ENCODE results near the gene RAB37. TPM values are rescaled to one million over a fixed set of nuclear protein-coding genes. Genes with fewer than 3 reads are reported as not detected.

The RAB37 gene
- total RNA-seq, 1 donor, result 0.36 TPM

DNA sequence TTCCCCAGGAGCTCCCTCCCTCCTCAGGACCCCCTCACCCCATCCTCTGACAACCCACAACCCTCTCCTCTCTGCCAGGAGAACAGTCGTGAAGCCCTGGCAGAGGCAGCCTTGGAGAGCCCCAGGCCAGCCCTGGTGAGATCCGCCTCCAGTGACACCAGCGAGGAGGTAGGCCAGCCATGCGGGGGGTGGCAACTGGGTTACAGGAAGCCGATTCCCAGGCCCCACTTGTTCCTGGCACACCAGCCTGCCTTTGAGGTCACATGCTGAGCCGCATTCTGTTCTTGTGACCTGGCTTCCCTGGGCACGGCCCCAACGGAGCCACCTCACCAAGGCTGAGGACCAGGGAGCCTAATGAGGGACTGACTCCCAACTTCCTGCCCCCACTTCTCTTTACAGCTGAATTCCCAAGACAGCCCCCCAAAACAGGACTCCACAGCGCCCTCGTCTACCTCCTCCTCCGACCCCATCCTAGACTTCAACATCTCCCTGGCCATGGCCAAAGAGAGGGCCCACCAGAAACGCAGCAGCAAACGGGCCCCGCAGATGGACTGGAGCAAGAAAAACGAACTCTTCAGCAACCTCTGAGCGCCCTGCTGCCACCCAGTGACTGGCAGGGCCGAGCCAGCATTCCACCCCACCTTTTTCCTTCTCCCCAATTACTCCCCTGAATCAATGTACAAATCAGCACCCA lies 31.2 kb downstream of the RAB37 start:
- Histone ChIP-seq H3K4me1 (ENCODE audit: insufficient read depth, low read length) (peaks cover 25% of the 10 kb centered on the region), H3K36me3 (ENCODE audit: insufficient read depth, low read length) (peaks cover 29% of the 10 kb centered on the region), H3K79me2 (ENCODE audit: insufficient read depth, low read length) (peaks cover 10% of the 10 kb centered on the region), H3K4me3 (ENCODE audit: insufficient read depth, low read length) (peak overlapping the region; percentile 25), H3K4me2 (ENCODE audit: insufficient read depth, low read length) (peak overlapping the region; percentile 43), H2AFZ (ENCODE audit: low read length) (peak overlapping the region; percentile 41), H3K9me3 (ENCODE audit: low read depth, low read length) (no peaks in the 10 kb centered on the region), H4K20me1 (ENCODE audit: insufficient read depth, low read length) (peaks cover 8% of the 10 kb centered on the region), H3K27me3 (ENCODE audit: insufficient read depth, low read length) (no peaks in the 10 kb centered on the region), H3K27ac (ENCODE audit: low read depth, low read length) (peak overlapping the region; percentile 72)
- DNase-seq (ENCODE audit: insufficient read length, low spot score, missing footprints), result peak; percentile 96
- TF ChIP-seq, protein P1, sequence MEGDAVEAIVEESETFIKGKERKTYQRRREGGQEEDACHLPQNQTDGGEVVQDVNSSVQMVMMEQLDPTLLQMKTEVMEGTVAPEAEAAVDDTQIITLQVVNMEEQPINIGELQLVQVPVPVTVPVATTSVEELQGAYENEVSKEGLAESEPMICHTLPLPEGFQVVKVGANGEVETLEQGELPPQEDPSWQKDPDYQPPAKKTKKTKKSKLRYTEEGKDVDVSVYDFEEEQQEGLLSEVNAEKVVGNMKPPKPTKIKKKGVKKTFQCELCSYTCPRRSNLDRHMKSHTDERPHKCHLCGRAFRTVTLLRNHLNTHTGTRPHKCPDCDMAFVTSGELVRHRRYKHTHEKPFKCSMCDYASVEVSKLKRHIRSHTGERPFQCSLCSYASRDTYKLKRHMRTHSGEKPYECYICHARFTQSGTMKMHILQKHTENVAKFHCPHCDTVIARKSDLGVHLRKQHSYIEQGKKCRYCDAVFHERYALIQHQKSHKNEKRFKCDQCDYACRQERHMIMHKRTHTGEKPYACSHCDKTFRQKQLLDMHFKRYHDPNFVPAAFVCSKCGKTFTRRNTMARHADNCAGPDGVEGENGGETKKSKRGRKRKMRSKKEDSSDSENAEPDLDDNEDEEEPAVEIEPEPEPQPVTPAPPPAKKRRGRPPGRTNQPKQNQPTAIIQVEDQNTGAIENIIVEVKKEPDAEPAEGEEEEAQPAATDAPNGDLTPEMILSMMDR (IDR thresholded peaks at IDR 0.05; ENCODE audit: extremely low read depth, low read depth, low read length), result peak; percentile 7

DNA sequence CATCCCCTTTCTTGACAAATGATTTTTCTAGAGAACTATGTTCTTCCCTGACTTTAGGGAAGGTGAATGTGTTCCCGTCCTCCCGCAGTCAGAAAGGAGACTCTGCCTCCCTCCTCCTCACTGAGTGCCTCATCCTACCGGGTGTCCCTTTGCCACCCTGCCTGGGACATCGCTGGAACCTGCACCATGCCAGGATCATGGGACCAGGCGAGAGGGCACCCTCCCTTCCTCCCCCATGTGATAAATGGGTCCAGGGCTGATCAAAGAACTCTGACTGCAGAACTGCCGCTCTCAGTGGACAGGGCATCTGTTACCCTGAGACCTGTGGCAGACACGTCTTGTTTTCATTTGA lies 31.7 kb downstream of the RAB37 start:
- Histone ChIP-seq H4K20me1 (ENCODE audit: insufficient read depth, low read length) (peaks cover 13% of the 10 kb centered on the region), H3K4me1 (ENCODE audit: insufficient read depth, low read length) (peaks cover 31% of the 10 kb centered on the region), H3K36me3 (ENCODE audit: insufficient read depth, low read length) (peaks cover 34% of the 10 kb centered on the region), H3K79me2 (ENCODE audit: insufficient read depth, low read length) (peaks cover 14% of the 10 kb centered on the region), H3K4me2 (ENCODE audit: insufficient read depth, low read length) (no peak overlapping the region), H3K4me3 (ENCODE audit: insufficient read depth, low read length) (no peak overlapping the region), H3K27ac (ENCODE audit: low read depth, low read length) (peak overlapping the region; percentile 72), H2AFZ (ENCODE audit: low read length) (no peak overlapping the region), H3K9me3 (ENCODE audit: low read depth, low read length) (no peaks in the 10 kb centered on the region), H3K27me3 (ENCODE audit: insufficient read depth, low read length) (no peaks in the 10 kb centered on the region)
- TF ChIP-seq, protein P1 (IDR thresholded peaks at IDR 0.05; ENCODE audit: extremely low read depth, low read depth, low read length), result no peak
- DNase-seq (ENCODE audit: insufficient read length, low spot score, missing footprints), result peak; percentile 82

- Histone ChIP-seq H3K27ac (ENCODE audit: low read depth, low read length) (no peak overlapping the region), H3K27me3 (ENCODE audit: insufficient read depth, low read length) (no peaks in the 10 kb centered on the region), H3K79me2 (ENCODE audit: insufficient read depth, low read length) (peaks cover 14% of the 10 kb centered on the region), H3K4me3 (ENCODE audit: insufficient read depth, low read length) (no peak overlapping the region), H4K20me1 (ENCODE audit: insufficient read depth, low read length) (peaks cover 16% of the 10 kb centered on the region), H3K4me2 (ENCODE audit: insufficient read depth, low read length) (no peak overlapping the region), H3K4me1 (ENCODE audit: insufficient read depth, low read length) (peaks cover 37% of the 10 kb centered on the region), H2AFZ (ENCODE audit: low read length) (no peak overlapping the region), H3K9me3 (ENCODE audit: low read depth, low read length) (no peaks in the 10 kb centered on the region), H3K36me3 (ENCODE audit: insufficient read depth, low read length) (peaks cover 34% of the 10 kb centered on the region)
- DNase-seq (ENCODE audit: insufficient read length, low spot score, missing footprints), result peak; percentile 79
- TF ChIP-seq, protein P1 (IDR thresholded peaks at IDR 0.05; ENCODE audit: extremely low read depth, low read depth, low read length), result no peak
Observed at GRCh38 chr17:74769266-74769855, 32.3 kb downstream of the RAB37 start.

GRCh38 chr17:74769856-74770497 lies 32.9 kb downstream of the RAB37 start:
- no peak overlapping the region for H3K4me2 ChIP-seq (ENCODE audit: insufficient read depth, low read length)
- no peaks in the 10 kb centered on the region for H3K9me3 ChIP-seq (ENCODE audit: low read depth, low read length)
- TF ChIP-seq, protein P1 (IDR thresholded peaks at IDR 0.05; ENCODE audit: extremely low read depth, low read depth, low read length), result no peak
- H3K4me3 ChIP-seq (ENCODE audit: insufficient read depth, low read length), result no peak overlapping the region
- H3K27me3 ChIP-seq (ENCODE audit: insufficient read depth, low read length), result no peaks in the 10 kb centered on the region
- H3K4me1 ChIP-seq (ENCODE audit: insufficient read depth, low read length), result peaks cover 41% of the 10 kb centered on the region
- H2AFZ ChIP-seq (ENCODE audit: low read length), result no peak overlapping the region
- peaks cover 14% of the 10 kb centered on the region for H3K79me2 ChIP-seq (ENCODE audit: insufficient read depth, low read length)
- H3K36me3 ChIP-seq (ENCODE audit: insufficient read depth, low read length), result peaks cover 34% of the 10 kb centered on the region
- peaks cover 16% of the 10 kb centered on the region for H4K20me1 ChIP-seq (ENCODE audit: insufficient read depth, low read length)
- no peak overlapping the region for H3K27ac ChIP-seq (ENCODE audit: low read depth, low read length)
- DNase-seq (ENCODE audit: insufficient read length, low spot score, missing footprints), result peak; percentile 56

Data from osteoblast (primary cell).